Measurements from ENCODE around the gene ATRN.

ATRN gene

GRCh38 chr20:3433744-3434143 lies 37.1 kb upstream of the ATRN start:
- TF ChIP-seq CTCF (IDR thresholded peaks at IDR 0.05; ENCODE audit: low read depth, low read length): no peak
- H3K4me3 ChIP-seq (ENCODE audit: low read depth, low read length): no peak overlapping the region

GRCh38 chr20:3434232-3434631 lies 36.6 kb upstream of the ATRN start:
- no peak for TF ChIP-seq CTCF (IDR thresholded peaks at IDR 0.05; ENCODE audit: low read depth, low read length)
- H3K4me3 ChIP-seq (ENCODE audit: low read depth, low read length): no peak overlapping the region

GRCh38 chr20:3436864-3437574 lies 33.8 kb upstream of the ATRN start:
- no peak for TF ChIP-seq CTCF (IDR thresholded peaks at IDR 0.05; ENCODE audit: low read depth, low read length)
- H3K4me3 ChIP-seq (ENCODE audit: low read depth, low read length): no peak overlapping the region

GRCh38 chr20:3446779-3447178 lies 24.0 kb upstream of the ATRN start:
- TF ChIP-seq CTCF (IDR thresholded peaks at IDR 0.05; ENCODE audit: low read depth, low read length): no peak
- H3K4me3 ChIP-seq (ENCODE audit: low read depth, low read length): no peak overlapping the region

GRCh38 chr20:3447321-3447720 lies 23.5 kb upstream of the ATRN start:
- H3K4me3 ChIP-seq (ENCODE audit: low read depth, low read length): no peak overlapping the region
- TF ChIP-seq CTCF (IDR thresholded peaks at IDR 0.05; ENCODE audit: low read depth, low read length): no peak

- H3K4me3 ChIP-seq (ENCODE audit: low read depth, low read length): no peak overlapping the region
- no peak for TF ChIP-seq CTCF (IDR thresholded peaks at IDR 0.05; ENCODE audit: low read depth, low read length)
These were observed 21.5 kb upstream of the ATRN start for GRCh38 chr20:3449319-3449718.

GRCh38 chr20:3452136-3452535 lies 18.7 kb upstream of the ATRN start:
- TF ChIP-seq CTCF (IDR thresholded peaks at IDR 0.05; ENCODE audit: low read depth, low read length): no peak
- H3K4me3 ChIP-seq (ENCODE audit: low read depth, low read length): no peak overlapping the region
